IPS-18a (cell line): Measurements from ENCODE around the gene DDX50.

Experiments
- H3K27ac ChIP-seq: one replicate; pipeline ENCODE4 v1.5.1; 2013; ENCODE audit warnings: low read length
- H3K27me3 ChIP-seq: one replicate; pipeline ENCODE4 v1.6.1; 2013; ENCODE audit warnings: mild to moderate bottlenecking, low read length; ENCODE audit not compliant: control insufficient read depth, insufficient read depth
- H3K36me3 ChIP-seq: one replicate; pipeline ENCODE4 v1.6.1; 2013; ENCODE audit warnings: low read depth, low read length; ENCODE audit not compliant: control insufficient read depth
- H3K4me1 ChIP-seq: one replicate; pipeline ENCODE4 v1.6.1; 2013; ENCODE audit warnings: low read depth, low read length; ENCODE audit not compliant: control insufficient read depth
- H3K4me3 ChIP-seq: one replicate; pipeline ENCODE4 v1.5.1; 2013; ENCODE audit warnings: low read length
- H3K9ac ChIP-seq: one replicate; pipeline ENCODE4 v1.6.1; 2013; ENCODE audit warnings: mild to moderate bottlenecking, low read length, moderate library complexity
- H3K9me3 ChIP-seq: one replicate; pipeline ENCODE4 v1.6.1; 2013; ENCODE audit warnings: low read depth, low read length; ENCODE audit not compliant: control insufficient read depth

DDX50 gene

DNA sequence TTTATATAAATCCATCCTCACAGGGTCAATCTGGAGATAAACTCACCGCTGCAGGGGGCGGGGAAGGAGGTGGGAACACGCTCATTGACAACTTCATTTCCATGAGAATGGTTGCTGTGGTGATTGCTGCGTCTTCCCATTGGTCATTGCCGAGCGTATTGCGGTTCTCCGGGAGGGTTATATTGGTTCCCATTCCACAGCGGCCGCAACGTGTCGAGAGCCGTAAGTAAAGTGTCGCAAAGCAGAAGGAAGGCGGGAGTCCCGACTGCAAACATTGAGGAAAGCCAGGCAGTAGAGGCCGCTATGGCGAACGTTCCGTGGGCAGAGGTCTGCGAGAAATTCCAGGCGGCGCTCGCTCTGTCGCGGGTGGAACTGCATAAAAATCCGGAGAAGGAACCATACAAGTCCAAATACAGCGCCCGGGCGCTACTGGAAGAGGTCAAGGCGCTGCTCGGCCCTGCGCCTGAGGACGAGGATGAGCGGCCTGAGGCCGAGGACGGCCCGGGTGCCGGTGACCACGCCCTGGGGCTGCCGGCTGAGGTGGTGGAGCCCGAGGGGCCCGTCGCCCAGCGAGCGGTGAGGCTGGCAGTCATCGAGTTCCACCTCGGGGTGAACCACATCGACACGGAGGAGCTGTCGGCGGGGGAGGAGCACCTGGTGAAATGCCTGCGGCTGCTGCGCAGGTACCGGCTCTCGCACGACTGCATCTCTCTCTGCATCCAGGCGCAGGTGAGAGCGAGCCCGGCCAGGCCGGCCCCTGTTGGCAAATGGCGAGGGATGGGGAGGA, 87.6 kb downstream of the DDX50 start, which contains the start of gene KIFBP:
Gene KIFBP (plus strand): TSS at position 274 of the 787 bp plus-strand sequence. CDS start 30 bp downstream, at position 304.
- Histone ChIP-seq H3K4me3 (peak within 1 kb of the TSS; percentile 99), H3K27me3 (no peaks in the 10 kb centered on the region), H3K27ac (peak within 1 kb of the TSS; percentile 74), H3K4me1 (peaks cover 4% of the 10 kb centered on the region), H3K36me3 (peaks cover 18% of the 10 kb centered on the region), H3K9me3 (no peaks in the 10 kb centered on the region), H3K9ac (peak within 1 kb of the TSS; percentile 89)

DNA sequence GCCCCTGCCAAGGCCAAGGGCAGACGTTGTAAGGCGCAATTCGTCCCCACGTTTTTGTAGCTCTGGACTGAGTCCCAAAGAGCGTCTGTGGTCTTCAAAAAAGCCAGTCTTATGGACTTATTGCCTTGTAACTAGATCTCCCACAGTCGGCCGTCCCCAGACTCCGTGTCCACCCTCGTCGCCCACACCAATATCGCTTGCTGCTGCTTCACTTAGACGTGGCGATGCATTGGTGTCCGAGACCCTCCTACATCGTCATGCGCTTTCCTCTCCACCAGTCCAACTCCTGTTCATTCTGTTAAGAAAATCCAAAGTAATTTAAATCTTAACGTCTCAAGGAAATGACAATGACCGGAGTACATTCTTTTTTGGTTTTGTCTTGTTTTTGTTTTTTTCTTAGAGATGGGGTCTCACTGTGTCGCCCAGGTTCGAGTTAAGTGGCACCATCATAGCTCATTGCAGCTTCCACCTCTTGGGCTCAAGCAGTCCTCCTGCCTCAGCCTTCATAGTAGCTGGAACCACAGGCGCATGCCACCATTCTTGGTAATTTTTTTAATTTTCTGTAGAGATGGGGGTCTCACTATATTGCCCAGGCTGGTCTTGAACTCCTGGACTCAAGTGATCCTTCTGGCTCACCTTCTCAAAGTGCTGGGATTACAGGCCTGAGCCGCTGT, 88.3 kb downstream of the DDX50 start:
- H3K27ac ChIP-seq, result peak overlapping the region; percentile 74
- no peaks in the 10 kb centered on the region for H3K9me3 ChIP-seq
- H3K9ac ChIP-seq, result peak overlapping the region; percentile 89
- no peaks in the 10 kb centered on the region for H3K27me3 ChIP-seq
- peaks cover 4% of the 10 kb centered on the region for H3K4me1 ChIP-seq
- peak overlapping the region; percentile 99 for H3K4me3 ChIP-seq
- H3K36me3 ChIP-seq, result peaks cover 11% of the 10 kb centered on the region

DNA sequence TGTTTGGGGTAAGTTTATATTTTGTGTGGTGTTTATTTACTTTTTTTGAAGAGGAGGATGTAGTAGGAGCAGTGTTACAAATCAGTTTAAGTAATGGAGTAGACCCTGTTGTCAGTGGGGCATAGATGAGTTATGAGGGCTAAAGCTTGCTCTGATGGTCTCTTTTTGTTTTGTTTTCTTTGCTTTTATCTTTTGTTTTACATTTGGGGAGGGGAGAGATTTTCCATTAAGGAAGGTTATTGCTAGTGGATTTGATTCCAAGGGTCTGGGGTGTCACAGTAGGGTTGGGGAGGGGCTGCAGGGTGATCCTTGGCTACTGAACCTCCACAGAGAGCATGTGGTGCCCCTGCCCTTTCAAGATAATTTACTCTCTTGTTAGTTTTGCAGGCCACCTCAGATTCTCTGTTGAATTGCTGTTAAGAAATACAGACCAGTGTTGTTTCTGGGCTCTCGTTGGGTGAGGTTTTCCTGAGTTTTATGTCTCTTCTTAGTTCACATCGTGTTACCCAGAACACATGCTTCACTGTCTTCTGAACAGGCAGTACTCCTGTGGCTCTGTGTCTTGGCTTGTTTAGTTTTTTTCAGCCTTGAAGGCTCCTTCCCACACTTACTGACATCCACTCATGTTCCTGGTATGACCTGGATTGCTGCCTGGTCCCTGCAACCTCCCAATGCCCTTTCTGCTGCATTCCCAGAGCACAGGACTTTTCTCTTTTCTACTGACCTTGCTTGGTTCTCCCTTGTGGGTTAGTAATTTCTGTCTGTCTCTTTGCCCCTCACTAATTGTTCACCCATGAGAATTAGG, 91.7 kb downstream of the DDX50 start:
- Histone ChIP-seq H3K4me3 (no peak overlapping the region), H3K36me3 (no peaks in the 10 kb centered on the region), H3K4me1 (peaks cover 4% of the 10 kb centered on the region), H3K9me3 (no peaks in the 10 kb centered on the region), H3K9ac (no peak overlapping the region), H3K27me3 (no peaks in the 10 kb centered on the region), H3K27ac (no peak overlapping the region)
